HEK293 (cell line): ENCODE measurements around the gene EPHB1.

Experiments
- HOXC10 ChIP-seq: sonication (generic); formaldehyde crosslinking; IDR thresholded peaks from 2 replicates; pipeline ENCODE4 v1.8.1; 2023; ENCODE audit warnings: mild to moderate bottlenecking, missing genetic modification reagents
- MZF1 ChIP-seq: fragments of 450-650 bp; formaldehyde crosslinking; IDR thresholded peaks from 2 replicates; pipeline ENCODE4 v1.5.1; 2017; ENCODE audit warnings: missing biosample characterization, missing genetic modification characterization, borderline replicate concordance
- TCF7L2 ChIP-seq: IDR thresholded peaks from 2 replicates; pipeline ENCODE4 v1.6.1; 2011; ENCODE audit warnings: low read depth, mild to moderate bottlenecking, inconsistent platforms, low read length, moderate library complexity, borderline replicate concordance
- ZNF132 ChIP-seq: fragments of 450-650 bp; formaldehyde crosslinking; IDR thresholded peaks from 2 replicates; pipeline ENCODE4 v1.5.1; 2017; ENCODE audit warnings: missing biosample characterization, missing genetic modification characterization, borderline replicate concordance
- ZNF24 ChIP-seq: fragments of 450-650 bp; formaldehyde crosslinking; IDR thresholded peaks from 2 replicates; pipeline ENCODE4 v1.5.1; 2016; ENCODE audit warnings: missing biosample characterization, missing genetic modification characterization
- ZNF558 ChIP-seq: fragments of 450-650 bp; formaldehyde crosslinking; IDR thresholded peaks from 2 replicates; pipeline ENCODE4 v1.5.1; 2016; ENCODE audit warnings: missing biosample characterization, missing genetic modification characterization
- ZNF623 ChIP-seq: fragments of 450-650 bp; formaldehyde crosslinking; IDR thresholded peaks from 2 replicates; pipeline ENCODE4 v1.5.1; 2016; ENCODE audit warnings: missing biosample characterization, missing genetic modification characterization
- TF ChIP-seq, protein P1 (sequence below): fragments of 450-650 bp; formaldehyde crosslinking; IDR thresholded peaks from 2 replicates; pipeline ENCODE4 v1.5.1; 2016; ENCODE audit warnings: missing biosample characterization, missing genetic modification characterization
- TF ChIP-seq, protein P2 (sequence below): fragments of 450-650 bp; formaldehyde crosslinking; IDR thresholded peaks from 2 replicates; pipeline ENCODE4 v1.5.1; 2017; ENCODE audit warnings: missing biosample characterization, missing genetic modification characterization

DNA sequence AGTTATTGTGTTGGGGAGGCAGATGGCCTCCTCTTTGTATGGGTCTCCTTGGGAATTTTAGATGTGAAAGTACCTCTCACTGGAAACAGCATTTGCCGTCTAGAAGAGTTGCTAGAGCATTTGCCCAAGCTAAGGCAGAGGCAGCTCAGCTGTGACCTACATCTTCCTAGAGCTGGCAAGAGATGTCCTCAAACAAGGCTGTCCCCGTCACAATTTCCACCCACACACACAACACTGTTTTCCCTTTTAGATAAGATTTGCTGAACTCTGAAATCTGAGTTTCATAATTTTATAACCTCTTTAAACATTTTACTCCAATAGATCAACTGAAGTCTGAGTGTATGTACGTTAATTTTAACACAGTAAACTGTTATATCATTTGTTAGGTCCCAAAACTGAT is 352.6 kb downstream of the EPHB1 start:
- TF ChIP-seq, protein P1, sequence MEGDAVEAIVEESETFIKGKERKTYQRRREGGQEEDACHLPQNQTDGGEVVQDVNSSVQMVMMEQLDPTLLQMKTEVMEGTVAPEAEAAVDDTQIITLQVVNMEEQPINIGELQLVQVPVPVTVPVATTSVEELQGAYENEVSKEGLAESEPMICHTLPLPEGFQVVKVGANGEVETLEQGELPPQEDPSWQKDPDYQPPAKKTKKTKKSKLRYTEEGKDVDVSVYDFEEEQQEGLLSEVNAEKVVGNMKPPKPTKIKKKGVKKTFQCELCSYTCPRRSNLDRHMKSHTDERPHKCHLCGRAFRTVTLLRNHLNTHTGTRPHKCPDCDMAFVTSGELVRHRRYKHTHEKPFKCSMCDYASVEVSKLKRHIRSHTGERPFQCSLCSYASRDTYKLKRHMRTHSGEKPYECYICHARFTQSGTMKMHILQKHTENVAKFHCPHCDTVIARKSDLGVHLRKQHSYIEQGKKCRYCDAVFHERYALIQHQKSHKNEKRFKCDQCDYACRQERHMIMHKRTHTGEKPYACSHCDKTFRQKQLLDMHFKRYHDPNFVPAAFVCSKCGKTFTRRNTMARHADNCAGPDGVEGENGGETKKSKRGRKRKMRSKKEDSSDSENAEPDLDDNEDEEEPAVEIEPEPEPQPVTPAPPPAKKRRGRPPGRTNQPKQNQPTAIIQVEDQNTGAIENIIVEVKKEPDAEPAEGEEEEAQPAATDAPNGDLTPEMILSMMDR (tag by site-specific recombination), result no peak
- TF ChIP-seq ZNF132 (tag by site-specific recombination) (no peak), TCF7L2 (no peak), ZNF558 (no peak), HOXC10 (CRISPR knock-in tag) (no peak), ZNF24 (tag by site-specific recombination) (no peak), ZNF623 (tag by site-specific recombination) (no peak), MZF1 (tag by site-specific recombination) (no peak)
- TF ChIP-seq, protein P2, sequence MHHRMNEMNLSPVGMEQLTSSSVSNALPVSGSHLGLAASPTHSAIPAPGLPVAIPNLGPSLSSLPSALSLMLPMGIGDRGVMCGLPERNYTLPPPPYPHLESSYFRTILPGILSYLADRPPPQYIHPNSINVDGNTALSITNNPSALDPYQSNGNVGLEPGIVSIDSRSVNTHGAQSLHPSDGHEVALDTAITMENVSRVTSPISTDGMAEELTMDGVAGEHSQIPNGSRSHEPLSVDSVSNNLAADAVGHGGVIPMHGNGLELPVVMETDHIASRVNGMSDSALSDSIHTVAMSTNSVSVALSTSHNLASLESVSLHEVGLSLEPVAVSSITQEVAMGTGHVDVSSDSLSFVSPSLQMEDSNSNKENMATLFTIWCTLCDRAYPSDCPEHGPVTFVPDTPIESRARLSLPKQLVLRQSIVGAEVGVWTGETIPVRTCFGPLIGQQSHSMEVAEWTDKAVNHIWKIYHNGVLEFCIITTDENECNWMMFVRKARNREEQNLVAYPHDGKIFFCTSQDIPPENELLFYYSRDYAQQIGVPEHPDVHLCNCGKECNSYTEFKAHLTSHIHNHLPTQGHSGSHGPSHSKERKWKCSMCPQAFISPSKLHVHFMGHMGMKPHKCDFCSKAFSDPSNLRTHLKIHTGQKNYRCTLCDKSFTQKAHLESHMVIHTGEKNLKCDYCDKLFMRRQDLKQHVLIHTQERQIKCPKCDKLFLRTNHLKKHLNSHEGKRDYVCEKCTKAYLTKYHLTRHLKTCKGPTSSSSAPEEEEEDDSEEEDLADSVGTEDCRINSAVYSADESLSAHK (tag by site-specific recombination), result no peak
